PC-3 (cell line): ENCODE measurements around the gene EEF1B2.

Source experiments
- CTCF ChIP-seq: fragments of 300-600 bp; sonication (generic); conservative IDR thresholded peaks from 2 replicates; pipeline ENCODE4 v1.5.1; 2017; ENCODE audit warnings: antibody characterized with exemption, low read depth, mild to moderate bottlenecking, low read length
- EZH2 ChIP-seq: fragments of 300-600 bp; sonication (generic); IDR thresholded peaks from one replicate; pipeline ENCODE4 v1.6.1; 2017; ENCODE audit warnings: antibody characterized with exemption, mild to moderate bottlenecking, low read length; ENCODE audit not compliant: unreplicated experiment

DNA sequence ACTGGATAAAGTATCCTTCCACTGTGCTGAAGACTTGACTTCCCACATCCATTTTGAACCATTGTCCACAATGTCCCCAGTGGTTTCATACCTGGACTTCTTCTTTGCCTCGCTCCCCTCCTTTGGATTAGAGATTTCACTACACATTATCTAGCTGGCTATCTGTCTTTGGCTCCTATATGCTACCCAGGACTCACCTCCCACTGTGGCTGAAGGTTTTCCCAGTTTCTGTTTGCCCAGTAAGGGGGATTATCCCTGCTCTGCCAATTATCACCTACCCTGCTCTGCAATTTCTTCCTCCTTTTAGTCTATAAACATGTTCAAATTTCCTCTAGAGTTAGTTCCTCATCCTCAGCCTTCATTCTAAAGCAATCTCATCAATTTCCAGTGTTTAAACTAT, 9.5 kb upstream of the EEF1B2 start:
- TF ChIP-seq CTCF (no peak), EZH2 (no peak)
